Testis (tissue), 3 donors: ENCODE measurements around the gene PPP6R3. TPM values are rescaled to one million over a fixed set of nuclear protein-coding genes. Genes with fewer than 3 reads are reported as not detected.

Experiments
- DNase-seq: peaks from one replicate; pipeline ENCODE4 v3.0.0-alpha.2; 2019
- H3K27ac ChIP-seq, 2 donors: fragments of 200-600 bp; sonication (generic); one replicate each; pipeline ENCODE4 v1.5.1; 2019
- H3K27me3 ChIP-seq: fragments of 200-600 bp; sonication (generic); one replicate; pipeline ENCODE4 v1.5.1; 2019
- H3K36me3 ChIP-seq: fragments of 200-600 bp; sonication (generic); one replicate; pipeline ENCODE4 v1.5.1; 2017; ENCODE audit warnings: low read depth; ENCODE audit errors: missing control alignments
- H3K4me1 ChIP-seq: fragments of 200-600 bp; sonication (generic); one replicate; pipeline ENCODE4 v1.5.1; 2019
- H3K4me3 ChIP-seq, 2 donors: fragments of 200-600 bp; sonication (generic); one replicate each; pipeline ENCODE4 v1.5.1; 2017 to 2019
- H3K9me3 ChIP-seq: fragments of 200-600 bp; sonication (generic); one replicate; pipeline ENCODE4 v1.5.1; 2017
- CTCF ChIP-seq, 3 experiments: fragments of 450-650 bp in 2 of 3; fragments of 200-600 bp in 1 of 3; sonication (generic) in 1 of 3; IDR thresholded peaks; one replicate each; pipeline ENCODE4 v1.5.1; 2016 to 2019; ENCODE audit warnings: antibody characterized with exemption in 3 of 3, mild to moderate bottlenecking in 2 of 3, moderate library complexity in 1 of 3
- POLR2A ChIP-seq: fragments of 450-650 bp; IDR thresholded peaks from one replicate; pipeline ENCODE4 v1.6.1; 2017; ENCODE audit warnings: antibody characterized with exemption, mild to moderate bottlenecking, moderate library complexity
- WGBS, 2 donors: methylation state at CpG; one replicate each; pipeline ENCODE4 v1.1.5; 2018; 5-methylcytosine and 5-hydroxymethylcytosine counted together
- intact Hi-C: fragments of 100-400 bp; cut with DNase I; formaldehyde crosslinking; loops from one replicate; pipeline ENCODE4 v1.15.1; 2023; ENCODE audit warnings: low total_unique reads
- polyA plus RNA-seq: library from polyadenylated mRNA; stranded (reverse); fragments of 350-450 nt; fragmentation: Illumina TruSeq; extraction: RNeasy Lipid Tissue Mini Kit (QIAGEN cat#74804); gene quantifications from one replicate; pipeline ENCODE4 v1.2.3, GENCODE V29; 2014; ENCODE audit warnings: low read depth, low replicate concordance; ENCODE audit not compliant: insufficient read depth
- total RNA-seq, 2 donors: library from RNA; depleted of rRNA; stranded (reverse); fragments of >200 nt; gene quantifications; one replicate each; pipeline ENCODE4 v1.2.3, GENCODE V29; 2016

The PPP6R3 gene
- total and polyA plus RNA-seq, 3 donors from 2014 or later, result 88.5 to 190 (median 188) TPM

- intact Hi-C loops, result no loop called here
- 51 to 59% methylated on average over 10 to 11 of the region's 11 CpGs for WGBS, 2 donors
- Histone ChIP-seq H3K9me3 (no peaks in the 10 kb centered on the region), H3K36me3 (no peaks in the 10 kb centered on the region), H3K4me3 (no peak overlapping the region), H3K4me1 (peaks cover 31% of the 10 kb centered on the region), H3K27me3 (no peaks in the 10 kb centered on the region), H3K27ac (no peak overlapping the region)
- TF ChIP-seq POLR2A (no peak), CTCF (IDR thresholded peaks at IDR 0.05) (no peak)
- no peak for DNase-seq
Measured at GRCh38 chr11:68498903-68499883, 38.6 kb downstream of the PPP6R3 start.

- Histone ChIP-seq H3K27me3 (no peaks in the 10 kb centered on the region), H3K4me1 (peaks cover 39% of the 10 kb centered on the region), H3K9me3 (no peaks in the 10 kb centered on the region), H3K27ac (no peak overlapping the region), H3K4me3 (no peak overlapping the region), H3K36me3 (no peaks in the 10 kb centered on the region)
- DNase-seq, result no peak
- 63 to 65% methylated on average over 2 of the region's 2 CpGs for WGBS, 2 donors
- intact Hi-C loops, result no loop called here
- TF ChIP-seq POLR2A, result no peak
- no peak for TF ChIP-seq CTCF (IDR thresholded peaks at IDR 0.05)
Measured at GRCh38 chr11:68500206-68500605, 39.7 kb downstream of the PPP6R3 start.

GRCh38 chr11:68501813-68502212, 41.3 kb downstream of the PPP6R3 start:
- intact Hi-C loops, result no loop called here
- no peak overlapping the region for H3K4me3 ChIP-seq
- H3K9me3 ChIP-seq, result no peaks in the 10 kb centered on the region
- no peak for TF ChIP-seq POLR2A
- TF ChIP-seq CTCF (IDR thresholded peaks at IDR 0.05), result no peak
- peaks cover 47% of the 10 kb centered on the region for H3K4me1 ChIP-seq
- DNase-seq, result no peak
- H3K27me3 ChIP-seq, result no peaks in the 10 kb centered on the region
- no peak overlapping the region for H3K27ac ChIP-seq
- 91% methylated on average over 6 of the region's 6 CpGs for WGBS, 2 donors
- H3K36me3 ChIP-seq, result no peaks in the 10 kb centered on the region

- no peaks in the 10 kb centered on the region for H3K27me3 ChIP-seq
- no peak overlapping the region for H3K4me3 ChIP-seq
- no peak for DNase-seq
- TF ChIP-seq CTCF (IDR thresholded peaks at IDR 0.05), result no peak
- no peak for TF ChIP-seq POLR2A
- peaks cover 37% of the 10 kb centered on the region for H3K4me1 ChIP-seq
- no peak overlapping the region for H3K27ac ChIP-seq
- no peaks in the 10 kb centered on the region for H3K36me3 ChIP-seq
- 51 to 54% methylated on average over 9 of the region's 9 CpGs for WGBS, 2 donors
- no peaks in the 10 kb centered on the region for H3K9me3 ChIP-seq
- intact Hi-C loops, result no loop called here
Measured at GRCh38 chr11:68503251-68503687, 42.7 kb downstream of the PPP6R3 start.
